ENCODE data around the gene DPM2.
A peak's percentile ranks its signal among the peaks of the same experiment; 100 is the strongest.

Gene DPM2

GRCh38 chr9:127937056-127937387, 632 bp downstream of the DPM2 start:
- no peak for DNase-seq (ENCODE audit: low read depth in 2 of 2)

DNA sequence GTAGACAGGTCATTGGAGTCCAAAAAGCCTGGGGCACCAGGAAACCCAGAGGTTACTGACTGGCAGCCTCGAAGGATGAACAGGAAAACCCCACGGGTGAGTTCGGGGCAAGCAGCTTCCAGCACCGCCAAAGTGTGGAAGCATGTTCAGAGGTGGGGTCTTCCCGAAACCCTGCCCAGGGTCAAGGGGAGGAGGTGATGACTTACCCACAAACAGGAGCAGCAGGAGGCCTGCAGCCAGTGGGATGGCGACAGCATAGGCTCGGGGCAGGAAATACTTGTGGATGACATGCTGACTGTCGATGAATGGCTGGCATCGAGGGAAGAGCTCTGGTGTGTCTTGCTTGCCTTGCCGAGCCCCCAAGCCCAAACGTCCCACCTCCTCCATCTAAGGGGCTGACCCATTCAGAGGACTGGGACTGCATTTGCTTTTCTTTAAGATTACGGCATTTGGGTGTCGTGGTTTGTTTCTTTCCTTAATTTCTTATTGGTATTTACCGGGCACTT, 1.3 kb downstream of the DPM2 start:
- no peak for DNase-seq (ENCODE audit: low read depth in 2 of 2)

DNA sequence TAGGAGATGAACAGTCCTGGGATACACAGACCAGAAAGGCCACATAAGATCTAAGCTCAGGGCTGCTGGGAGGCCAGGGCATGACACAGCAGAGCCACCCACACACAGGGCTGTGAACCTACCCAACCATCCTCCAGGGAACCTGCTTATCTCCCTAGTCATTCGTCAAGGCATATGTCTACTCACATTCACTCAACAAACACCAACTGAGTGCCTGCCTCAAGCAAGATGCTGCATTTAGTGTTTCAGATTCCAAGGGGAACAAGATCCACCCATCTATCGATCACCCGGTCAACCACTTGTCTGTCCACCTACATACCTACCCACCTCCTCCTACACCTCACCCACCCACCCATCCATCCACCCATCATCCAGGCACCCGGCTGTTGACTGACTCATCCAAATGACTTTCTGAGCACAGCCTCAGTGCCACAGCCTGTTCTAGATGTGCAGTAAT, 1.9 kb downstream of the DPM2 start:
- no peak for DNase-seq (ENCODE audit: low read depth in 2 of 2)

DNA sequence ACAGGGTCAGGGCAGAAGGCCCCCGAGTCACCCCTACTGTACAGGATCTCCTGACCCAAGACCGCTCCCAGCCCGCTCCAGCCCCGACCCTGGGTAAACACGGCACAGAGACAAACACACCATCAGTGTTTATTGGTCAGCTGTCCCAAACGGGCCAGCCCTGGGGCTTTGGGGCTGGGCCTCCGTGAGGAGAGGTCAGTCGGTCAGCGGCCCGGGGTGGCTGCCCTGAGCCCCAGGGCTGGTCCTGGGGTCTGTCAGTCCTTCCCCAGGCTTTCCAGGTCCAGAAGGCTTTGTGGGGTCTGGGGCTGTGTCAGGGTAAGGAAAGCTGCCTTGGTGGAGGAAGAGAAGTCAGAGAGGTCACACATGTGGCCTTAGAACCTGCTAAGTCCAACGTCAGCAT, 2.7 kb downstream of the DPM2 start:
- DNase-seq (ENCODE audit: low read depth in 2 of 2) = no peak

GRCh38 chr9:127934248-127934647, 3.4 kb downstream of the DPM2 start:
- no peak for DNase-seq (ENCODE audit: low read depth in 2 of 2)

DNA sequence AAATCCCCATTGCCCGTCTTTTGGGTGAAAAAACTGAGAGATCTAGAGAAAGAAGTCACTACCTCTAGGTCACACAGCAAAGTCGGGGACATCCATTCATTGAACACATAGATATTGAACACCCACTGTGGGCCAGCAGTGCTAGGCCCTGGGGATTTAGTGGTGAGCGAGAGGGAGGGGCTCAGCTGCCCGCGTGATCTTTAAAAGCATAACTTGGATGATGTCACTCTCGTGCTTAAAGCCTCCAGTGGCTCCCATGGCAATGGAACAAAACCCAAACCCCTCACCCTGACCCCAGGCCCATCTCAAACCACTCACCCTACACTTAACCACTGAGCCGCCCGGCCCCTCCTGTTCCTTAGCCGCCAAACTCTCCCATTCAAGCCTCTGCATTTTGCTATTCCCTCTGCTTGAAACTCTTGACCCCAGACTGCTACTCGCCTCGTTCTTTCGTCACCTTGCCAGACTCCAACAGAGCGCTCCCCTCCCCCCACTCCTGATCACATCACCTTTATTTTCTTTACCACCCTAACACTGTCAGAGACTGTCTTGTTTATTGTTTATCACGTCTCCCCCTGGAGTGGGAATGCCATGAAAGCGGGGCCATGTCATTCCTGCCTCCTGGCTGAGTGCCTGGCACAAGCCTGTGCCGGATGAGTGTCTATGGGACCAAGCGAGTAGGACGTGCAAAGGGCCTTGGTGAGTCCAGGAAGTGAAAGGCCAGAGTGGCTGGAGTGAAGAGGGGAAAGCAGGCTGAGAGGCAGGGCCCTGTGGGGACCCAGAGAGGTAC, 6.4 kb downstream of the DPM2 start:
- no peak for DNase-seq (ENCODE audit: low read depth in 2 of 2)

DNA sequence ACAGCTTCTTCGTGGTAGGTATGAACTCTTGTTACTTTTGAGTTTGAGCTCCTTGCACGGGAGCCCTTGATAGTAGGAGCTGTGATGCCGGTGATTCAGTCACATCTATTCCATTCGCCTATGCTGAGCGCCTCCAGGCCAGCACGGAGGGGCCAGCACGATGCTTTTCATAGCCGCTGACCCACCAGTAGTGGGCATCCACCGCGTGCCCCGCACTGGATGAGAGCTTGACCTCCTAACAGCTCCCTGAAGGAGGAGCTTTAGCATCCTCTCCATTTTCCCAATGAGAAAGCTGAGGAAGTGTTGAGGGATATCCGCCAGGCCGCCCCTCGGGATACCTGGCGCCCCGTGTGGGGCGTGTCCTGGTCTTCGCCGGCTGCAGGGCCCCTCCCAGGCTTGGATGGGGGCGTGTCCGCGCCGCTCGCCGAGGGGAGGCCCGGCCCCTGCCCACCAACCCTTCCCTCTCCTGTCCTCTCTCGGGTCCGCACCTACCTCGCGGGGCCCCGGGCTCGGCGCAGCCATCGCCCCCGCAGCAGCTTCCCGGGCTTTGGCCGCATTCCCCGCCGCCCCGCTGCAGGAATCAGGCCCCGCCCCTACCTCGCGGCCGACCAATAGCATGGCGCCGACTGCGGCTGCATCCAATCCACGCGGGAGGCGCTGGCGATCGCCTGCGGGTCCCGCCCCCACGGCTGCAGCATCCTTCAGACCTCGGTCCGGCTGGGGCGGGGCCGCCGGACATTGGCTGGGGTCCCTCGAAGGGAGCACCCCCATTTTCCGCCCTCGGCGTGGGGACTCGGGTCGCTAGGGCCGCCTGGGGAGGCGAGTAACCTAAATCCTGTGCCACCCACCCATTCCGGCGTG, 7.2 kb downstream of the DPM2 start, which contains the start of gene PIP5KL1:
PIP5KL1 (minus strand) TSS at position 547 of the 861 bp plus-strand sequence; CDS start at position 522, 25 bp downstream.
- no peak for DNase-seq (ENCODE audit: low read depth in 2 of 2)

- no peak for DNase-seq (ENCODE audit: low read depth in 2 of 2)
Measured at GRCh38 chr9:127929625-127929979, 8.1 kb downstream of the DPM2 start.

- DNase-seq (ENCODE audit: low read depth in 2 of 2) = no peak
Measured at GRCh38 chr9:127928676-127929624, 8.7 kb downstream of the DPM2 start.

GRCh38 chr9:127927988-127928675, 9.5 kb downstream of the DPM2 start:
- DNase-seq (ENCODE audit: low read depth in 2 of 2) = no peak

GRCh38 chr9:127927201-127927987, 10.3 kb downstream of the DPM2 start:
- DNase-seq (ENCODE audit: low read depth in 2 of 2) = peak; percentile 47 to 54

DNA sequence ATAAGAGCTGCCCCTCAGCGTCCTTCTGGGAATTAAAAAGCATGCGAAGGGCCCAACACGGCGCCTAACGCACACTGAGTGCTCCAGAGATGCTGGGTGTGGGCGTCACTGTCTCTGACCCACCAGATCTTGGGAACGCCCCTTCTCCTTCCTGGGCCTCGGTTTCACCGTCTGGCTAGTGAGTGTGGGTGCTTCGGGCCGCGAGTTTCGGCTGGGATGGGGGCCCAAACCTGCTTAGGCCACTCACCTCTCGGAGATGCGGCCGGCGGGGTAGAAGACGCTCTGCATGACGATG, 10.8 kb downstream of the DPM2 start:
- DNase-seq (ENCODE audit: low read depth in 2 of 2) = no peak

- DNase-seq (ENCODE audit: low read depth in 2 of 2) = no peak
Measured at GRCh38 chr9:127925959-127926905, 11.4 kb downstream of the DPM2 start.

DNA sequence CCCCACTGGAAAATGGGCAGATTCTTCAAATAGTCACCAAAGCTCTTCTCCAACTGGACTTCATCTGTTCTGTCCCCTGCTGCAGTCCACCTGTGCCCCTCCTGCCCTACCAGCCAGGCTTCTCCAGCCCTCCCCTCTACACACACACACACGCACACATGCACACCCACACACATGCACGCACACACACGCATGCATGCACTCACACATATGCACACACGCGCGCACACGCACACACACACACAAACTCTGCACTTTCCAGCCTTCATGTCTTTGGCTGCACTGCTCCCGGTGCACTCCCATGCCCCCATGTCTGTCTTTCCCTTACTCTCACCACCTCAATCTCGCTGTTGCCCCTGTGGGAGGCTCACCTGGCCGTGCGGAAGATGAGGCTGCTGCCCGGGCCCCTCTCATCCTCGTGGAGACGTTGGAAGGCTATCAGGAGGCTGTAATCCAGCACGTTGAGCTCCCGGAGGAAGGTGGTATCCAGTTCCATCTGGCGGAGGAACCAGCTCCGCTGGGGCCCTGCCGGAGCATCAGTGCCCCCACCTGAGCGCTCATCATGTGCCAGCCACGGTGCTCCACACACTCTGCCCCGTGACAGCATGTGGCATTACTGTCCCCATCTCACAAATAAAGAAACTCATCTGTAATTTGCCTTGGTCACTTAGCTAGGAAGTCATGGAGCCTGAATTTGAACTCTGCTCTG, 12.8 kb downstream of the DPM2 start:
- no peak for DNase-seq (ENCODE audit: low read depth in 2 of 2)

GRCh38 chr9:127923771-127924170, 13.9 kb downstream of the DPM2 start:
- no peak for DNase-seq (ENCODE audit: low read depth in 2 of 2)

DNA sequence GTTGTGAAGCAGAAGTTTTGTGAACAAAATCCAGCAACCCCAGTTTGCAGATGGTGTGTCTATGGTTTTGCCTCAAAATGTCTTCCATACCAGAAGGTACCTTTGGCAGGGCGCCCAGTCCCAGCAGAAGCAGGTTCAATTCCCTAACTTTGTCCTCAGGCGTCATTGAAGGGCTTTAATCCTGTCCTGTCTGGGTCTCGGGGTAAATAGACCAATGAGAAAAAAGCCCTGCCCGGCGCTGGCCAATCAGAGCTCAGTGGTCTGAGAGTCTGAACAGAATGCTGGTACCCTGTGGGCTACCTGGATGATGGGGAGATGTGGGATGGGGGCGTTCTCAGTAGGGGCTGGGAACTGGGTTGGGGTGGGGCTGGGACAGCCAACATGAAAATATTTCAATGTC, 14.6 kb downstream of the DPM2 start:
- DNase-seq (ENCODE audit: low read depth in 2 of 2) = no peak

DNA sequence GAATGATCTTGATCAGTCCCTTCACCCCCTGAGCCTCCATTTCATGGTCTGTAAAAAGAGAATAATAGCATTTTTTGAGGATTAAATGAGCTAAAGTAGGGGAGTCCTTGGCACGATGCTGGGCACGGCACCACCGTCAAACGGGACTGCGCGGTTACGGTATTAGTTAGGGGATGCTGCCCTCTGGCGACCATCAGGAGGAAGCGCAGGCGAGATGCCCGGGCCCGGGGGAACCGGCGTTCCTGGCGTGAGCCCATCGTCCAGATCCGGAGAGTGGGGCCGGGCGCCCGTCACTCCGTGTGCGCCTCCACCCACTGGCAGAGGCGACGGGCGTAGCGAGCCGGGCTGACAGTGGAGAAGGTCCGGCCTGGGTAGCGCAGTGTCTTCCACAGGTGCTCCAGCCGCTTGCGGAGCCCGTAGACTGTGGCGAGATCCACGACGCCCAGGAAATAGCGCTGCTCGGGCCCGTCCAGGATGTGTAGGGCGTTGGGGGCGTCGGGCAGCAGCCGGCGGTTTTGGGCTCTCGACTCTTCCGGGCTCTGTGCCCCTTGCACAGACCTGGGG, 16.0 kb downstream of the DPM2 start:
- DNase-seq (ENCODE audit: low read depth in 2 of 2) = peak in 1 of 2 donors; percentile 57

DNA sequence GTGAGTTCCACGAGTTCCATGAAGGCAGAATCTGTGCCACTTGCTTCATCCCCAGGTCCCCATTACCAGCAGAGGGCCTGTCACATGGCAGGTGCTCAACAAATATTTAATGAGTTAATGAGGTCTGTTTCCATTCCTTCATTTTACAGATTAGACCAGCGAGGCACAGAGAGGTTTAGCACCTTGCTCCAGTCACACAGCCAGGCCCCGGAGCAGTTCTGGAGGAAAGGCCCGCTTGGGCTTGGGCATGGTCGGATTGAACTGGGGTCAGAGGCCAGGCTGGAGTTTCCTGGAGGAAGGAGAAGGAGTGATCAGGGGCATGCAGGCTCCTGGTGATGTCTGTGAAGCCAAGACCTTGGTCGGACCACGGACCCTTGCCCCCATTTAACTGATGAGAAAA, 16.9 kb downstream of the DPM2 start:
- no peak for DNase-seq (ENCODE audit: low read depth in 2 of 2)
